Left cardiac atrium (tissue), 4 donors: ENCODE data around the gene KRTAP12-4. TPM values are rescaled to one million over a fixed set of nuclear protein-coding genes. Genes with fewer than 3 reads are reported as not detected.
"Not testable (repeated sequence)": the region's sequence is repeated elsewhere in the genome, so short reads cannot be mapped to it uniquely, and the experiment has no call there.

Source experiments
- ATAC-seq, 2 donors: fragments of 200-7000 bp; cut with Tn5 transposase; one replicate each; pipeline ENCODE4 v1.9.1; 2020; ENCODE audit warnings: mild to moderate bottlenecking in 2 of 2, moderate library complexity in 2 of 2
- DNase-seq: peaks from one replicate; pipeline ENCODE4 v3.0.0-alpha.2; 2020
- intact Hi-C, 2 donors: fragments of 100-400 bp; cut with DNase I; formaldehyde crosslinking; loops; one replicate each; pipeline versions ENCODE4 v1.14.1 to v1.15.1; 2022 to 2023
- total RNA-seq, 2 donors: library from RNA; stranded (reverse); fragmentation: NEBNext Ultra II Directional; extraction: Animal tissue kit (Norgen Biotek cat#: 25700); gene quantifications; one replicate each; pipeline ENCODE4 v1.2.1, GENCODE V29; 2021
- donor health status: DM: no; HTN: yes; CAD: no.
- donor health status: DM: no; HTN: yes; CAD: no; lungs with severe emphysema.
- donor health status: DM: yes; HTN: yes; CAD: no.
- donor health status: Dilated cardiomyopathy.

KRTAP12-4 gene
- total RNA-seq, 2 donors from 2014 or later: not detected

DNA sequence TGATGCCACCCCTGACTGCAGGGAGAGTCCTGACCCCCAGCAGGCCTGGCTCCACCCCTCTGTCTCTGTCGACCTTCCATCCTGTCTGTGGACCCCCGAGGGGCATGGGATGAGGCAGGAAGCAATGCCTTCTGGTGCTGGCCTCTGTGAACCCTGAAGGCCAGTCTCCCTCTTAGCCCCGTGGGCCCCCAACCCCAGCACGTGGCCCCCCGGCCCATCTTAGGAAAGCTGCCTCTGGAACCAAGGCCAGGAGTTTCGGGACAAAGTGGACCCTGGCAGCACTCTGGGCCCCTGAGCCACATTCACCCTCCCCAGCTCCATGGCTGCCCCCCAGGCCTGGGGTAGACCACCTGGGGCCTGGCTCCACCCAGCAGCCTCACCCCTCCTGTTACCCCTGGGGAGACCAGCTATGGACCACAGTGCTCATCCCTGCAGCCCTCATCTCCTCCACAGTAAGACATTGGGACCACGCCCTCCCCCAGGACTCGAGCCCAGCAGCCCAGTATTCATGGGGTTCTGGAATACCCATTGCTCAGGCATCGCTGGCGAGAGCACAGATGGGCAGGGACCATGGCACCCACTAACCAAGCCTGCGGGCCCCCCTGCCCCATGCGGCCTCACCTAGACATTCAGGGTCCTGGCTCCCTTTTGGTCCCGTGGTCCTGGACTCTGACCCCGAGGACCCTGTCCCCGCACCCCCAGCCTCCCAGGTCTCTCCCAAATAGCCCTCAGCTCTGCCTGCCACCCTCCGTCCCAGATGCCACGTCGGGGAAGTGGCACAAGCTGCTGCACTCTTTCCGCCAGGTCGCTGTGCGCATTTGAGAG lies 15.7 kb downstream of the KRTAP12-4 start:
- DNase-seq, ATAC-seq, intact Hi-C loops: not testable (repeated sequence)

DNA sequence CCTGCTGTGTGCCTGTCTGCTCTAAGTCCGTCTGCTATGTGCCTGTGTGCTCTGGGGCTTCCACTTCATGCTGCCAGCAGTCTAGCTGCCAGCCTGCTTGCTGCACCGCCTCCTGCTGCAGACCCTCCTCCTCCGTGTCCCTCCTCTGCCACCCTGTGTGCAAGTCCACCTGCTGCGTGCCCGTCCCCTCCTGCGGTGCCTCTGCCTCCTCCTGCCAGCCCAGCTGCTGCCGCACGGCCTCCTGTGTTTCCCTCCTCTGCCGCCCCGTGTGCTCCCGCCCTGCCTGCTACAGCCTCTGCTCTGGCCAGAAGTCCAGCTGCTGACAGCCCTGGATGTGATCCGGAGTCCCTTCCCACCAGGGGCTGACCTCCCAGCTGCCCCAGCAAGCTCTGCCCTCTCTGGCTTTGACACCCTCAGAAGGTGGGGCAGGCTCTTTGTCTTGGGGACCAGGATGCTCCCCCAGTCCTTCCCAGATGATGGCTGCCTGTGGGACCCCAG lies 16.6 kb downstream of the KRTAP12-4 start:
- intact Hi-C loops, ATAC-seq, DNase-seq: not testable (repeated sequence)

DNA sequence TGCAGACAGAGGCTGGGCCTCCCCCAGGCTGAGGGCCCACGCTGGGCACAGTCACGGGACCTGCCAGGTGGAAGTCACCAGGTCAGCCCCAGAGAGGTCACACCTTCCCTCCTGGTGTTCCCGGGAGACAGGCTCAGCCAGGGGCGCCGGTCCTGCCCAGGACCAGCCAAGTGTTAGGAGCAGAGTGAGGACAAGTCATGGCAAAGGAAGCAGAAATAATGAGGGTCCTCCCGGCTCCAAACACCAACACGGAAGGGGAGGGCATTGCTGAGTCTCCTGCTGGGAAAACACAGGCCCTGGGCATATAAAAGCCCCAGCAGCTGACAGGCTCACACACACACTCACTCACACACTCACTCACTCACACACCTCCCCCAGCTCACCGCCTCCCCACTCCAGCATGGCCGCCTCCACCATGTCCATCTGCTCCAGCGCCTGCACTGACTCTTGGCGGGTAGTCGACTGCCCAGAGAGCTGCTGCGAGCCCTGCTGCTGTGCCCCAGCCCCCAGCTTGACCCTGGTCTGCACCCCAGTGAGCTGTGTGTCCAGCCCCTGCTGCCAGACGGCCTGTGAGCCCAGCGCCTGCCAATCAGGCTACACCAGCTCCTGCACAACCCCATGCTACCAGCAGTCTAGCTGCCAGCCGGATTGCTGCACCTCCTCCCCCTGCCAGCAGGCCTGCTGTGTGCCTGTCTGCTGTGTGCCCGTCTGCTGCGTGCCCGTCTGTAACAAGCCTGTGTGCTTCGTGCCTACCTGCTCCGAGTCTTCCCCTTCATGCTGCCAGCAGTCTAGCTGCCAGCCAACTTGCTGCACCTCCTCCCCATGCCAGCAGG lies 17.2 kb downstream of the KRTAP12-4 start, which contains the start of gene KRTAP10-10:
KRTAP10-10 (plus strand) TSS at position 339 of the 833 bp plus-strand sequence; CDS start at position 401, 62 bp downstream.
- DNase-seq: no peak
- ATAC-seq: no peak
- intact Hi-C loops: no loop called here

DNA sequence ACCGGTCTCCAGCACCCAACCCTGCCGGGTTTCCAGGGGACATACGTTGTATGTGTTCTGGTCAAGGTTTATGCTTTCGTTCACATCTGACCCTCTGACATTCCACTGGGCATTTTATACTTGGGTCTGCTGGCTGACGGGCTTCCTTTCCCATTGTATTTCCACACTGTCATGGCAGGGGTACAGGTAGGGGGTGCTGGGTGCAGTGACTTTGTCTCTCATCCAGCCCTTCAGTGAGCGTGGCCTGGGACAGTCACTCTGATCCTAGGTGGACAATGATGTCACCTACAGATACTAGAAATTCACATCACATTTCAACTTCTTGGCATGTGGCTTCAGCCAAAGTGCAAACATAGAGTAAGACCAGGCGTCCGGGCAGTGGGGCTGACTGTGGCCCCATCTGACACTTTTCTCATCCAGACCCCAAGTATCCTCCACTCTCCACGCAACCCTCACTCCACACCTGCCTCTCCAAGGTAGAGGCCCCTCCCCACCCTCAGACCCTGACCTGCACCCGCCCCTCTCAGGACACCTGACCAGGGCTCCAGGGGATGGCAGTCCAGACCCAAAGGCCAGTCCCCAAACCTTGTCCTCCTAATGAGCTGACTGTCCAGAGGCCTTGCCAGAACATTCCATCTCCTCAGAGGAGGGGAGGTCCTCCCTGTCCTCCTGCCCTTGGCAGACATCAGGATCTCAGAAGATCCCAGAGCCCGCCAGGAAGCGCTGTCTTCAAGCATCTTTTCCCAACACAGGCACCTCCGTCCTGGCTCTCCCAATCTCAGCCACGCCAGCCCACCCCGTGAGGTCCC lies 18.0 kb downstream of the KRTAP12-4 start:
- DNase-seq (no peak), ATAC-seq (no peak)
- intact Hi-C loops: no loop called here

DNA sequence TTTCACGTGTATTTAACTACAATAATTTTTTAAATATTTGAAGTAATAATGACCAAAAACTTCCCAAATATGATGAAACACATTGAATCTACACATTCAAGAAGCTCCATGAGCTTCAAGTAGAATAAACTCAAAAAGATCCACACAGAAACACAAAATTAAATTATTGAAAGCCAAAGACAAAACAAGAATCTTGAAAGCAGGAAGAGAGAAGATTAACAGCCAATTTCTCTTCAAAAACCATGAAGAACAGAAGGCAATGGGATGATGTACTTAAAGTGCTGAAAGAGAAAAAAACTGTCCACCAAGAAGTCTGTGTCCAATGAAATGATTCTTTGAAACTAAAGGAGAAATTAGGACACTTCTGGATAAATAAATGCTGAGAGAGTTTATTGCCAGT lies 22.4 kb downstream of the KRTAP12-4 start:
- DNase-seq (no peak), ATAC-seq (no peak)
- intact Hi-C loops: no loop called here

DNA sequence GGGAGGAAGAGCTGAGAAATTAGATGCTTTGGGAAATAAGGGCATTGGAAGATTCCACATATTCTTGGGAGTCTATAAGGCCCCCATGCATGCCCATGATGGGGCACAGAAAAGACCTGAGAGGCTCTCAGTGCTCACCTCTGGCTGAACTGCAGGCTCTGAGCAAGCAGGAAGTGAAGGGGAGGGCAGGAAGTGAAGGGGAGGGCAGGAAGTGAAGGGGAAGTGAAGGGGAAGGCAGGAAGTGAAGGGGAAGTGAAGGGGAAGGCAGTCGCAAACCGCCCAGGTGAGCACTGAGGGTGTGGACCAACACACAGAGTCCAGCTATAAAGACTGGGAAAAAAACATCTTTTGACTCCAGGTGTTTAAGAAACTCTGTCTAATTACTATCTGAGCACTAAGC lies 24.0 kb downstream of the KRTAP12-4 start:
- ATAC-seq: no peak
- intact Hi-C loops: no loop called here
- DNase-seq: no peak

DNA sequence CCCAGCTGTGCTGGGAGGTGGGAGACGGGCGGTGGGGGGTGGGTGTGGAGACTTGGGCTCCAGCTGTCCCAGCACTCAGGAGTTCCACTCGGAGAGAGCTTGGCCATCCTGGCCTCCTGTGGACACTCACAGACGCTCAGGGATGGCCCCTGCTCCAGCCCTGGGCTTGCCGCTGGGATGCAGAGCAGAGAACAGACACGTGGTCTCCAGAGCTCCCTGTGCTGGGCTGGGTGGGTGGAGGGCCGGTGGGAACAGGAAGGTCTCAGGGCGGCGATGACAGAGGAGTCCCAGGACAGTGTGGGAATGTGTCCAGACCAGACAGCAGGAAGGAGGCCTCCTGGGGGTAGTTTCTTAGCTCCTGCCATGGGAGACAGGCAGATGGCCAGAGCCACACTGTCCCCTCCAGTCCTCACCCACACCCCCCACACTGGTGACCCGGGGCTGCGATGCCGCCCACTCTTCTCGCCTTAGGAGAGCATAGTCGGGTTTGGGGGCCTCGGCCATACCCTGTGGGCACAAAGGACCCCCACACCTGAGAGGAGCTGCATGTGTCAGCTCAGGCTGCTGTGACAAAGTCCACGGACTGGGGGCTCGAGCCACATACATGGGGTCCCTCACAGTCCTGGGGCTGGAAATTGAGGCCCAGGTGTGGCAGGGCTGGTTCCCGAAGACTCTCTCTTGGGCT lies 25.6 kb downstream of the KRTAP12-4 start:
- ATAC-seq: peak; percentile 39 to 82
- no peak for DNase-seq
- intact Hi-C loops: no loop called here

DNA sequence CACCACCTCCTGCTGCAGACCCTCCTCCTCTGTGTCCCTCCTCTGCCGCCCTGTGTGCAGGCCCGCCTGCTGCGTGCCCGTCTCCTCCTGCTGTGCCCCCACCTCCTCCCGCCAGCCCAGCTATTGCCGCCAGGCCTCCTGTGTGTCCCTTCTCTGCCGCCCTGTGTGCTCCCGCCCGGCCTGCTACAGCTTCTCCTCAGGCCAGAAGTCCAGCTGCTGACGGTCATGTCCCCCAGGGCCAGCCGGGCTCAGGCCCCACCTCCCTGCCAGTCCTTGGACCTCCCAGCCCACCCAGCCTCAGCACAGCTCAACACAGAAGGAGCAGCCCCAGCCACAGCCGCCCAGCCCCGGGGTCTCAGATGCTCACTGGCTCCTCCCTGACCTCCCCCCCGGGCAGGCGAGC lies 26.6 kb downstream of the KRTAP12-4 start:
- intact Hi-C loops, DNase-seq, ATAC-seq: not testable (repeated sequence)

DNA sequence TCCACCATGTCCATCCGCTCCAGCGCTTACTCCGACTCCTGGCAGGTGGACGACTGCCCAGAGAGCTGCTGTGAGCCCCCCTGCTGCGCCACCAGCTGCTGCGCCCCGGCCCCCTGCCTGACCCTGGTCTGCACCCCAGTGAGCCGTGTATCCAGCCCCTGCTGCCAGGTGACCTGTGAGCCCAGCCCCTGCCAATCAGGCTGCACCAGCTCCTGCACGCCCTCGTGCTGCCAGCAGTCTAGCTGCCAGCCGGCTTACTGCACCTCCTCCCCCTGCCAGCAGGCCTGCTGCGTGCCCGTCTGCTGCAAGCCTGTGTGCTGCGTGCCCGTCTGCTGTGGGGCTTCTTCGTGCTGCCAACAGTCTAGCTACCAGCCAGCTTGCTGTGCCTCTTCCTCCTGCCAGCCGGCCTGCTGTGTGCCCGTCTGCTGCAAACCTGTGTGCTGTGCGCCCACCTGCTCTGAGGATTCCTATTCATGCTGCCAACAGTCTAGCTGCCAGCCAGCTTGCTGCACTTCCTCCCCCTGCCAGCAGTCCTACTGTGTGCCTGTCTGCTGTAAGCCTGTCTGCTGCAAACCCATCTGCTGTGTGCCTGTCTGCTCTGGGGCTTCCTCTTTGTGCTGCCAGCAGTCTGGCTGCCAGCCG lies 27.2 kb downstream of the KRTAP12-4 start:
- ATAC-seq, DNase-seq, intact Hi-C loops: not testable (repeated sequence)

DNA sequence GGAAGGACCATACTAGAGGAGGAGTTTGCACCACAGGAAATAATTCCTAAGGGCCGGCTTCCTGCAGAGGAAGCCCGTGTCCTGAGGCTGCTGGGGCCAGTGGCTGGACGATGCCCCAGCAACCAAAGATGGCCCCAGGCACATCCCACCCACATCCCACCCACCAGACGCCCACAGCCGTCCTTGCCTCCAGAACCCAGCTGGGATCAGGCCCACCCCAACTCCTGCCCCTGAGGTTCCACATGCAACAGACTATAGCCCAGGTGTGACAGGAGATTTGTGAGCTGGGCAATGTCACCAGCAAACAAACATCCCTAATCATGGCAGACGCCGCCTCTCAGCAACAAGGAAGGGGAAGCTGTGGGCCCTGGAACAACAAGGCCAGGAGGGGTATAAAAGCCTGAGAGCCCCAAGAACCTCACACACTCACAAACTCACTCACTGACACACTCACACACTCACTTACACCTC lies 27.8 kb downstream of the KRTAP12-4 start, which contains the start of gene KRTAP10-9:
KRTAP10-9 (plus strand) TSS at position 421 of the 471 bp plus-strand sequence. CDS start 79 bp downstream, outside the sequence.
- ATAC-seq: no peak
- intact Hi-C loops: no loop called here
- no peak for DNase-seq

DNA sequence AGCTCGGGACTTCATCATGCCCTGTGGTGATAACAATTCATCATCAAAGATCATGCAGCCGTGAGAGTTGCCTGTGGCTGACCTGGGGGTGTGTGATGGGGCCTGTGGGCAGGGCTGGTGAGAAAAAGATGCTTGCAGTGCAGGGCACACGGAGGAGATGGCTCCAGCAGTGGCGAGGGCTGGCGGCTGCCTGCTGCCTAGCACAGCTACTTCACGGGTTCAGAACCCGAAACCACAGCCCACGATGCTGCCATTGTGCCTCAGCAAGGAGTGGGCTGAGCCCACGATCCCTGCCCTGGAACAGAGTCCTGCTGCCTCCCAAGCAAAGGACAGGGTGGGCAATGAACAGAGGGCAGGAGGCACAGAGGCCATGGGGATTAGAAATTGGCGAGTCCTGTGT lies 28.2 kb downstream of the KRTAP12-4 start:
- ATAC-seq (peak in 1 of 2 donors; percentile 42), DNase-seq (no peak)
- intact Hi-C loops: no loop called here

DNA sequence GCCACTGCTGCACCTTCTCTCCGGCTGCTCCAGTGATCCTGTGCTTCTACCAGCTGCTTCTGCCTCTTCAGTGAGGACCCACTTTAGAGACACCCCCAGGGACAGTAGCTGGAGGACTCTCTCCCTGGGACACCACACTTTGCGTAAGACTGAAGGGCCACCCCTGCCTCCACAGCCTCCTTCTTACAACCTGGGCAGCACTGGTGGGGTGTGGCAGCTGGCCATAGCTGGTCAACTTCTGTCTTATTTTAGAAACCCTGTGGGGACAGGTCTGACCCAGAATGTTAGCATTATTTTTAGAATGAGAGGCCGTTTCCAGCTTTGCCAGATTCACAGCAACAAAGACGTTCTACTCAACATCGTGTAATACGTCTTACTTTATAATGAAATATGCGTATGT lies 28.7 kb downstream of the KRTAP12-4 start:
- DNase-seq (no peak), ATAC-seq (peak in 1 of 2 donors; percentile 27)
- intact Hi-C loops: no loop called here

DNA sequence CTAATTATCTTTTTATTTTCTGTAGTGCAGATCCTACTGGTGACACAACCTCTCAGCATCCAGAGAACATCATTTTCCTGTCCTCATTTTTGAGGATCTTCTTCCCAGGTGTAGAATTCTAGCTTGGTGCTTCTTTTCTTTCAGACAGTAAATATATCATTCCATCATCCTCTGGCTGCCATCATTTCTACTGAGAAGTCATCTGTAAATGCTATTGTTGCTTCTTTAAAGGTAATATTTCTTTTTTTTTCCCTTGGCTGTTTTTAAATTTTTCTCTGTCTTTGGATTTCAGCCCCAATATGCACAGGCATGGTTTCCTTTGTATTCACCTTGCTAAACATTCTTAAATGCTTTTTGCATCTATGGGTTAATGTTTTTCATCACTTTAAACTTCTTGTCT lies 30.9 kb downstream of the KRTAP12-4 start:
- intact Hi-C loops: no loop called here
- ATAC-seq (no peak), DNase-seq (no peak)

DNA sequence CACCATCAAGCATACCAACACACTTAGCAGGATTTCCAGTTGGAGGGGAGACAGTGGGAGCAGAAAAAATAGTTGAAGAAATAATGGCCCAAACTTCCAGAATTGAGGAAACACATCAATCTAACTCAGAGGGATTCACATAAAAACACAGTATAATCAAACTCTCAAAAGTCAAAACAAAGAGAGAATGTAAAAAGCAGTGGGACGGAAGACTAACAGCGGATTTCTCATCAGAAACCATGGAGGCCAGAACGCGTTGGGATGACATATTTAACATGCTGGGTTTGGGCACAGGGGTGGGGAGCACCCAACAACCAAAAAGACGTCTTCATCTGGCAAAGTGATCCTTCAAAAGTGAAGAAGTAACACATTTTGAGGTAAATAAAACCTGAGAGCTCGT lies 34.6 kb downstream of the KRTAP12-4 start:
- ATAC-seq: no peak
- no peak for DNase-seq
- intact Hi-C loops: no loop called here

DNA sequence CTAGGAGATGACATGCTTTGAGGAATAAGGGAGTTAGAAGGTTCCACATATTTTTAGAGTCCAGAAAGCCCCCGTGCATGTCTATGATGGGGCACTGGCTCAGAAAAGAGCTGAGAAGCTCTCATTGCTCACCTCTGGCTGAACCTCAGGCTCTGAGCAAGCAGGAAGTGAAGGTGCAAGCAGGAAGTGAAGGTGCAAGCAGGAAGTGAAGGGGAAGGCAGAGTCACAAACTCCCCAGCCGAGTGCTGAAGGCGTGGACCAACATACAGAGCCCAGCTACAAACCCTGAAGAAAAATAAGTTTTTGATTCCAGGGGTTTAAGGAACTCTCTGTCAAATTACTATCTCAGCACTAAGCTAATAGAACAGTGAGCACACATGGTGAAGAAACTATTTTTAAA lies 35.5 kb downstream of the KRTAP12-4 start:
- intact Hi-C loops: no loop called here
- ATAC-seq: peak; percentile 26 to 57
- DNase-seq: no peak

DNA sequence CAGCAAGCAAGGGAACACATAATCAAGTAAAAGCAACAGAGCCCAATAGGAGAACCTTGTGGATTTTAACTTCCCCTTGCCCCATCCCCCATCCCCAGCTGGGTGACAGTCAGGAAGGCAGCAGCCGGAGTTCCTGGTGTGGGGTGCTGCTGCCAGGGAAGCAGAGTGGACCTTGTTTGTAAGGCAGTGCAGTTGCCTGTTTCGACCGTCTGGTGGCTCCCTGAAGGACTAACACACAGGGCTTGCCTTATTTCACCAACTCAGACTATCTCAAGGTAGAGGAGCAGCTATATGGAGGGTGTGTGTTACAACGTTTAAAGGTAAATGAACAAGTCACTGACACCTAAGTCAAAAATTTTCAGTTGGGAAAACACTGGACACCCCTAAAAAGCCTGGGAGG lies 36.0 kb downstream of the KRTAP12-4 start:
- DNase-seq: no peak
- peak in 1 of 2 donors; percentile 70 for ATAC-seq
- intact Hi-C loops: no loop called here

DNA sequence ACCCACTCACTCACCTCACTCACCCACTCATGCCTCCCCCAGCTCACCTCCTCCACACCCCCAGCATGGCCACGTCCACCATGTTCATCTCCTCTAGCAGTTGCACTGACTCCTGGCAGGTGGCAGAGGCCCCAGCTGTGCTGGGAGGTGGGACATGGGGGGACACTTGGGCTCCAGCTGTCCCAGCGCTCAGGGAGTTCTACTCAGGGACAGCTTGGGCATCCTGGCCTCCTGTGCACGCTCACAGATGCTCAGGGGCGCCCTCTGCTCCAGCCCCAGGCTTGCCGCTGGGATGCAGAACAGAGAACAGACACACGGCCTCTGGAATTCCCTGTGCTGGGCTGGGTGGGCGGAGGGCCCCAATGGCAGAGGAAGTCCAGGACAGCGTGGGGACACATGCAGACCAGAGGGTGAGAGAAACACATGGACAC lies 37.4 kb downstream of the KRTAP12-4 start:
- DNase-seq (no peak), ATAC-seq (no peak)
- intact Hi-C loops: no loop called here

DNA sequence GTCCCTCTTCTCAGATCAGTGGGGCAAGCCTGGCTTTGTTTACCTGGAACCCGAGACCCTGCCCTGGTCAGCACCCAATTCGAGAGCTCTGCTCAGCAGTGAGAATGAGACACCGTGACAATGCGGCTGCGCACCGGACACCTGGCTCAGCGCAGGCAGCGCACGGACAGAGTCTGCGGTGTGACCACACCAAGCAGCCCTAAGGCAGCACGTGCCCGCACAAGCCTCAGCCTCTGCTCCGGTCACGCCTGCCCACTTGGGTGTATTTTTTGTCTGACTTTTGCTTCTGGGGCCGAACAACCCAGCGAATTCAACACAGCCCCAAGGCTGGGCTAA lies 37.9 kb downstream of the KRTAP12-4 start:
- intact Hi-C loops: no loop called here
- DNase-seq (no peak), ATAC-seq (no peak)
